Liver (tissue), 9 donors: ENCODE measurements around the gene PTPN2. TPM values are rescaled to one million over a fixed set of nuclear protein-coding genes. Genes with fewer than 3 reads are reported as not detected.

Experiments used
- DNase-seq: peaks from one replicate; pipeline ENCODE4 v3.0.0-alpha.2; 2017; ENCODE audit warnings: low spot score
- H3K27ac ChIP-seq, 2 donors: one replicate each; pipeline ENCODE4 v1.7.0; 2013; ENCODE audit warnings: inconsistent platforms in 2 of 2, low read length in 2 of 2, control low read depth in 1 of 2, low read depth in 1 of 2, mild to moderate bottlenecking in 1 of 2
- H3K27me3 ChIP-seq, 4 donors: one replicate each; pipeline versions ENCODE4 v1.6.1 to v1.7.0; 2013; ENCODE audit warnings: low read length in 3 of 4, inconsistent platforms in 1 of 4, mild to moderate bottlenecking in 1 of 4, moderate library complexity in 1 of 4; ENCODE audit not compliant: control insufficient read depth in 4 of 4, insufficient read depth in 4 of 4
- H3K36me3 ChIP-seq, 4 donors: one replicate each; pipeline versions ENCODE4 v1.6.1 to v1.7.0; 2013; ENCODE audit warnings: low read length in 3 of 4, mild to moderate bottlenecking in 3 of 4, low read depth in 1 of 4, moderate library complexity in 1 of 4; ENCODE audit not compliant: control insufficient read depth in 4 of 4, insufficient read depth in 3 of 4
- H3K4me1 ChIP-seq, 4 donors: one replicate each; pipeline versions ENCODE4 v1.6.1 to v1.7.0; 2013; ENCODE audit warnings: low read length in 3 of 4, mild to moderate bottlenecking in 3 of 4, moderate library complexity in 1 of 4; ENCODE audit not compliant: control insufficient read depth in 4 of 4, insufficient read depth in 4 of 4
- H3K4me3 ChIP-seq, 3 donors: one replicate each; pipeline versions ENCODE4 v1.6.1 to v1.7.0; 2013; ENCODE audit warnings: low read length in 3 of 3, control low read depth in 1 of 3, low read depth in 1 of 3, mild to moderate bottlenecking in 1 of 3
- H3K9ac ChIP-seq, 2 donors: one replicate each; pipeline ENCODE4 v1.7.0; 2013; ENCODE audit warnings: low read length in 2 of 2, mild to moderate bottlenecking in 2 of 2, moderate library complexity in 2 of 2, control low read depth in 1 of 2, low read depth in 1 of 2
- H3K9me3 ChIP-seq, 4 donors: one replicate each; pipeline versions ENCODE4 v1.6.1 to v1.7.0; 2013; ENCODE audit warnings: low read length in 3 of 4; ENCODE audit not compliant: control insufficient read depth in 4 of 4
- EGR1 ChIP-seq, 2 donors: IDR thresholded peaks; 2 replicates each; pipeline ENCODE4 v1.6.1; 2016 to 2018; ENCODE audit warnings: antibody characterized with exemption in 2 of 2, low read depth in 2 of 2
- FOXA1 ChIP-seq: IDR thresholded peaks from 2 replicates; pipeline ENCODE4 v1.6.1; 2016; ENCODE audit warnings: antibody characterized with exemption
- FOXA2 ChIP-seq: IDR thresholded peaks from 2 replicates; pipeline ENCODE4 v1.6.1; 2016; ENCODE audit warnings: antibody characterized with exemption
- GABPA ChIP-seq, 2 donors: IDR thresholded peaks in 1 of 2; conservative IDR thresholded peaks in 1 of 2; 2 replicates each; pipeline ENCODE4 v1.6.1; 2016; ENCODE audit warnings: antibody characterized with exemption in 2 of 2, mild to moderate bottlenecking in 1 of 2, moderate library complexity in 1 of 2
- HNF4A ChIP-seq, 2 donors: conservative IDR thresholded peaks; 2 replicates each; pipeline ENCODE4 v1.6.1; 2016; ENCODE audit warnings: antibody characterized with exemption in 2 of 2, mild to moderate bottlenecking in 2 of 2
- HNF4G ChIP-seq: IDR thresholded peaks from 2 replicates; pipeline ENCODE4 v1.6.1; 2016; ENCODE audit warnings: antibody characterized with exemption
- JUND ChIP-seq, 2 donors: IDR thresholded peaks; 2 replicates each; pipeline ENCODE4 v1.6.1; 2016; ENCODE audit warnings: antibody characterized with exemption in 2 of 2
- NR2F2 ChIP-seq: IDR thresholded peaks from 2 replicates; pipeline ENCODE4 v1.6.1; 2016; ENCODE audit warnings: antibody characterized with exemption
- RAD21 ChIP-seq, 2 donors: IDR thresholded peaks; 2 replicates each; pipeline ENCODE4 v1.6.1; 2016; ENCODE audit warnings: antibody characterized with exemption in 2 of 2, mild to moderate bottlenecking in 2 of 2
- RXRA ChIP-seq, 2 donors: IDR thresholded peaks; 2 replicates each; pipeline ENCODE4 v1.6.1; 2017 to 2018; ENCODE audit warnings: antibody characterized with exemption in 2 of 2, mild to moderate bottlenecking in 1 of 2
- SP1 ChIP-seq: IDR thresholded peaks from 2 replicates; pipeline ENCODE4 v1.6.1; 2018; ENCODE audit warnings: antibody characterized with exemption, mild to moderate bottlenecking
- TAF1 ChIP-seq: conservative IDR thresholded peaks from 2 replicates; pipeline ENCODE4 v1.6.1; 2016; ENCODE audit warnings: antibody characterized with exemption, mild to moderate bottlenecking
- YY1 ChIP-seq: IDR thresholded peaks from 2 replicates; pipeline ENCODE4 v1.6.1; 2016; ENCODE audit warnings: antibody characterized with exemption, mild to moderate bottlenecking
- WGBS: extraction: QIAGEN DNeasy Blood & Tissue Kit; methylation state at CpG from one replicate; pipeline ENCODE4 v1.1.7; 2013; 5-methylcytosine and 5-hydroxymethylcytosine counted together
- polyA plus RNA-seq, 2 donors: library from polyadenylated mRNA; stranded (reverse) in 1 of 2; unstranded in 1 of 2; fragments of 200-250 nt in 1 of 2; fragments of >200 nt in 1 of 2; fragmentation: Nextera tagmentation in 1 of 2; extraction: Ambion mirVana in 1 of 2; gene quantifications; one replicate each; pipeline versions ENCODE4 v1.2.1 to v1.2.3, GENCODE V29; 2013 to 2015
- total RNA-seq, 2 donors: library from RNA; depleted of rRNA; stranded (reverse); fragments of >200 nt; gene quantifications; one replicate each; pipeline ENCODE4 v1.2.3, GENCODE V29; 2014
- TF ChIP-seq, protein P1 (sequence below): IDR thresholded peaks from 2 replicates; pipeline ENCODE4 v1.6.1; 2016; ENCODE audit warnings: antibody characterized with exemption
- TF ChIP-seq, protein P2 (sequence below): IDR thresholded peaks from 2 replicates; pipeline ENCODE4 v1.6.1; 2016; ENCODE audit warnings: antibody characterized with exemption
- TF ChIP-seq, protein P3 (sequence below): IDR thresholded peaks from 2 replicates; pipeline ENCODE4 v1.6.1; 2016; ENCODE audit warnings: antibody characterized with exemption
- TF ChIP-seq, protein P4 (sequence below): IDR thresholded peaks from 2 replicates; pipeline ENCODE4 v1.6.1; 2016; ENCODE audit warnings: antibody characterized with exemption, mild to moderate bottlenecking
- TF ChIP-seq, protein P5 (sequence below): fragments of 150-350 bp; IDR thresholded peaks from 2 replicates; pipeline ENCODE4 v1.5.1; 2017; ENCODE audit warnings: improper control_type of control experiment, low read depth, low read length; ENCODE audit not compliant: missing input control
- donor health status: healthy.
- donor health status: healthy.
- donor health status: healthy.
- donor health status: healthy.
- donor health status: healthy.

The PTPN2 gene
- total and polyA plus RNA-seq, 4 donors = 9.2 to 21.2 (median 14.9) TPM

DNA sequence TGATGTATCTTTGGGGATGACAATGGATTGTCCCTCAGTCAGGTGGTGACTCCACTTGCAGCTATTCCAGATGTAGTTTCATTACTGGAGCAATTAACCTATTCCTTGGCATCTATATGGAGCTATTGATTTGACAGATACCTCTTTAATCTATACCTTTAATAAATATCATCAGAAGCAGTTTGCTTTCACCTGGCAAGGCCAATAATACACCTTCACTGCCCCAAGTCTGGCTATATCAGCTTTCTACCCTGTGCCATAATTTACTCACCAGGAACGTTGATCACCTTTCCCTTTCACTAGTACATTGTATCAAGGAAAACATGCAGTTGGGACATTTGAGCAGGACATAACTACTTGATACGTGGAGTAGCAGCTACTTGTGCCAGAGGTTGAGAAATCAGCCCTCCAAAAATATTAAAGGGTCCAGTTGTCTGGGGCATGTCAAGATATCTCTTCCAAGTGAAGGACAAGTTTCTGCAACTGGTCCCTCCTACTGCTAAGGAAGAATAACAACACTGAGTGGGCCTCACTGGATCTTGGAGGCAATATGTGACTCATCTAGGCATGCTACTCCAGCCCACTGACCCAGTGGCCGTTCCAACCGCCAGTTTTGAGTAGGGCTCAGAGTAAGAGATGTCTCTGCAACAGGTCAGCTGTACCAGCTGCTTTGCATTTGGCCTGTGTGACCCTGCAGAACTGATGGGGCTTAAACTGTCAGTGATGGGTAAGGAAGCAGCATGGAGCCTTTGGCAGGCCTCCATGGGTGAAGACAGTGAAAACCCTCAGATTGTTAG, 114.2 kb downstream of the PTPN2 start:
- Histone ChIP-seq H3K27me3 (no peaks in the 10 kb centered on the region), H3K4me3 (no peak overlapping the region), H3K4me1 (no peaks in the 10 kb centered on the region), H3K36me3 (no peaks in the 10 kb centered on the region), H3K9ac (no peak overlapping the region), H3K27ac (no peak overlapping the region), H3K9me3 (no peaks in the 10 kb centered on the region)
- WGBS = 88% methylated on average over 4 of the region's 4 CpGs
- DNase-seq = no peak
- no peak for TF ChIP-seq GABPA (IDR thresholded peaks at IDR 0.05 in 1 of 2, conservative IDR thresholded peaks at IDR 0.05 in 1 of 2)
- TF ChIP-seq FOXA1 = no peak
- TF ChIP-seq RXRA (IDR thresholded peaks at IDR 0.05) = no peak
- TF ChIP-seq, protein P1, sequence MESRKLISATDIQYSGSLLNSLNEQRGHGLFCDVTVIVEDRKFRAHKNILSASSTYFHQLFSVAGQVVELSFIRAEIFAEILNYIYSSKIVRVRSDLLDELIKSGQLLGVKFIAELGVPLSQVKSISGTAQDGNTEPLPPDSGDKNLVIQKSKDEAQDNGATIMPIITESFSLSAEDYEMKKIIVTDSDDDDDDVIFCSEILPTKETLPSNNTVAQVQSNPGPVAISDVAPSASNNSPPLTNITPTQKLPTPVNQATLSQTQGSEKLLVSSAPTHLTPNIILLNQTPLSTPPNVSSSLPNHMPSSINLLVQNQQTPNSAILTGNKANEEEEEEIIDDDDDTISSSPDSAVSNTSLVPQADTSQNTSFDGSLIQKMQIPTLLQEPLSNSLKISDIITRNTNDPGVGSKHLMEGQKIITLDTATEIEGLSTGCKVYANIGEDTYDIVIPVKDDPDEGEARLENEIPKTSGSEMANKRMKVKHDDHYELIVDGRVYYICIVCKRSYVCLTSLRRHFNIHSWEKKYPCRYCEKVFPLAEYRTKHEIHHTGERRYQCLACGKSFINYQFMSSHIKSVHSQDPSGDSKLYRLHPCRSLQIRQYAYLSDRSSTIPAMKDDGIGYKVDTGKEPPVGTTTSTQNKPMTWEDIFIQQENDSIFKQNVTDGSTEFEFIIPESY = no peak
- no peak for TF ChIP-seq JUND (IDR thresholded peaks at IDR 0.05)
- no peak for TF ChIP-seq HNF4A (conservative IDR thresholded peaks at IDR 0.05)
- TF ChIP-seq SP1 = no peak
- TF ChIP-seq EGR1 (IDR thresholded peaks at IDR 0.05; ENCODE audit: low read depth in 2 of 2) = no peak
- TF ChIP-seq, protein P2, sequence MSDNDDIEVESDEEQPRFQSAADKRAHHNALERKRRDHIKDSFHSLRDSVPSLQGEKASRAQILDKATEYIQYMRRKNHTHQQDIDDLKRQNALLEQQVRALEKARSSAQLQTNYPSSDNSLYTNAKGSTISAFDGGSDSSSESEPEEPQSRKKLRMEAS = no peak
- TF ChIP-seq, protein P3, sequence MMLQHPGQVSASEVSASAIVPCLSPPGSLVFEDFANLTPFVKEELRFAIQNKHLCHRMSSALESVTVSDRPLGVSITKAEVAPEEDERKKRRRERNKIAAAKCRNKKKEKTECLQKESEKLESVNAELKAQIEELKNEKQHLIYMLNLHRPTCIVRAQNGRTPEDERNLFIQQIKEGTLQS = no peak
- TF ChIP-seq, protein P4, sequence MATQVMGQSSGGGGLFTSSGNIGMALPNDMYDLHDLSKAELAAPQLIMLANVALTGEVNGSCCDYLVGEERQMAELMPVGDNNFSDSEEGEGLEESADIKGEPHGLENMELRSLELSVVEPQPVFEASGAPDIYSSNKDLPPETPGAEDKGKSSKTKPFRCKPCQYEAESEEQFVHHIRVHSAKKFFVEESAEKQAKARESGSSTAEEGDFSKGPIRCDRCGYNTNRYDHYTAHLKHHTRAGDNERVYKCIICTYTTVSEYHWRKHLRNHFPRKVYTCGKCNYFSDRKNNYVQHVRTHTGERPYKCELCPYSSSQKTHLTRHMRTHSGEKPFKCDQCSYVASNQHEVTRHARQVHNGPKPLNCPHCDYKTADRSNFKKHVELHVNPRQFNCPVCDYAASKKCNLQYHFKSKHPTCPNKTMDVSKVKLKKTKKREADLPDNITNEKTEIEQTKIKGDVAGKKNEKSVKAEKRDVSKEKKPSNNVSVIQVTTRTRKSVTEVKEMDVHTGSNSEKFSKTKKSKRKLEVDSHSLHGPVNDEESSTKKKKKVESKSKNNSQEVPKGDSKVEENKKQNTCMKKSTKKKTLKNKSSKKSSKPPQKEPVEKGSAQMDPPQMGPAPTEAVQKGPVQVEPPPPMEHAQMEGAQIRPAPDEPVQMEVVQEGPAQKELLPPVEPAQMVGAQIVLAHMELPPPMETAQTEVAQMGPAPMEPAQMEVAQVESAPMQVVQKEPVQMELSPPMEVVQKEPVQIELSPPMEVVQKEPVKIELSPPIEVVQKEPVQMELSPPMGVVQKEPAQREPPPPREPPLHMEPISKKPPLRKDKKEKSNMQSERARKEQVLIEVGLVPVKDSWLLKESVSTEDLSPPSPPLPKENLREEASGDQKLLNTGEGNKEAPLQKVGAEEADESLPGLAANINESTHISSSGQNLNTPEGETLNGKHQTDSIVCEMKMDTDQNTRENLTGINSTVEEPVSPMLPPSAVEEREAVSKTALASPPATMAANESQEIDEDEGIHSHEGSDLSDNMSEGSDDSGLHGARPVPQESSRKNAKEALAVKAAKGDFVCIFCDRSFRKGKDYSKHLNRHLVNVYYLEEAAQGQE = no peak
- no peak for TF ChIP-seq FOXA2
- TF ChIP-seq YY1 = no peak
- no peak for TF ChIP-seq RAD21 (IDR thresholded peaks at IDR 0.05)
- no peak for TF ChIP-seq TAF1
- no peak for TF ChIP-seq NR2F2
- TF ChIP-seq, protein P5, sequence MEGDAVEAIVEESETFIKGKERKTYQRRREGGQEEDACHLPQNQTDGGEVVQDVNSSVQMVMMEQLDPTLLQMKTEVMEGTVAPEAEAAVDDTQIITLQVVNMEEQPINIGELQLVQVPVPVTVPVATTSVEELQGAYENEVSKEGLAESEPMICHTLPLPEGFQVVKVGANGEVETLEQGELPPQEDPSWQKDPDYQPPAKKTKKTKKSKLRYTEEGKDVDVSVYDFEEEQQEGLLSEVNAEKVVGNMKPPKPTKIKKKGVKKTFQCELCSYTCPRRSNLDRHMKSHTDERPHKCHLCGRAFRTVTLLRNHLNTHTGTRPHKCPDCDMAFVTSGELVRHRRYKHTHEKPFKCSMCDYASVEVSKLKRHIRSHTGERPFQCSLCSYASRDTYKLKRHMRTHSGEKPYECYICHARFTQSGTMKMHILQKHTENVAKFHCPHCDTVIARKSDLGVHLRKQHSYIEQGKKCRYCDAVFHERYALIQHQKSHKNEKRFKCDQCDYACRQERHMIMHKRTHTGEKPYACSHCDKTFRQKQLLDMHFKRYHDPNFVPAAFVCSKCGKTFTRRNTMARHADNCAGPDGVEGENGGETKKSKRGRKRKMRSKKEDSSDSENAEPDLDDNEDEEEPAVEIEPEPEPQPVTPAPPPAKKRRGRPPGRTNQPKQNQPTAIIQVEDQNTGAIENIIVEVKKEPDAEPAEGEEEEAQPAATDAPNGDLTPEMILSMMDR = no peak
- TF ChIP-seq HNF4G = no peak
